Natural killer cell (primary cell): ENCODE data around the gene FGG. TPM values are rescaled to one million over a fixed set of nuclear protein-coding genes. Genes with fewer than 3 reads are reported as not detected.

Experiments
- ATAC-seq, 3 donors: fragments of 150-1000 bp in 2 of 3; fragments of 200-7000 bp in 1 of 3; cut with Tn5 transposase; 1 replicate in 1 of 3; 2 replicates in 2 of 3; pipeline ENCODE4 v1.10.0; 2021; ENCODE audit warnings: mild to moderate bottlenecking in 2 of 3, moderate library complexity in 2 of 3
- DNase-seq, 2 donors: peaks; one replicate each; pipeline versions ENCODE4 v3.0.0 to v3.0.0-alpha.2; 2013 to 2021; ENCODE audit warnings: mixed read lengths in 1 of 2
- H3K27ac ChIP-seq: one replicate; pipeline ENCODE4 v1.5.1; 2013; ENCODE audit warnings: mild to moderate bottlenecking, low read length
- H3K27me3 ChIP-seq: one replicate; pipeline ENCODE4 v1.6.1; 2013; ENCODE audit warnings: low read length; ENCODE audit not compliant: control insufficient read depth, insufficient read depth
- H3K36me3 ChIP-seq: one replicate; pipeline ENCODE4 v1.6.1; 2013; ENCODE audit warnings: low read length; ENCODE audit not compliant: control insufficient read depth, insufficient read depth
- H3K4me1 ChIP-seq: one replicate; pipeline ENCODE4 v1.6.1; 2013; ENCODE audit warnings: low read length; ENCODE audit not compliant: control insufficient read depth, insufficient read depth
- H3K4me3 ChIP-seq: one replicate; pipeline ENCODE4 v1.5.1; 2013; ENCODE audit warnings: low read length
- H3K9me3 ChIP-seq: one replicate; pipeline ENCODE4 v1.6.1; 2013; ENCODE audit warnings: low read length; ENCODE audit not compliant: control insufficient read depth, insufficient read depth
- H3K27ac Mint-ChIP-seq, 2 donors: one replicate each; pipeline ENCODE4 v1.8.0; 2022; ENCODE audit warnings: mild to moderate bottlenecking in 2 of 2, mixed read lengths in 2 of 2, moderate library complexity in 1 of 2
- H3K27me3 Mint-ChIP-seq, 2 donors: one replicate each; pipeline ENCODE4 v1.8.0; 2022; ENCODE audit warnings: low read depth in 2 of 2, mixed read lengths in 2 of 2
- H3K36me3 Mint-ChIP-seq: one replicate; pipeline ENCODE4 v1.8.0; 2022; ENCODE audit warnings: mixed read lengths
- H3K4me1 Mint-ChIP-seq, 2 donors: one replicate each; pipeline ENCODE4 v1.8.0; 2022; ENCODE audit warnings: mixed read lengths in 2 of 2
- H3K4me3 Mint-ChIP-seq: one replicate; pipeline ENCODE4 v1.8.0; 2022; ENCODE audit warnings: mild to moderate bottlenecking, moderate library complexity, mixed read lengths
- H3K9me3 Mint-ChIP-seq, 2 donors: one replicate each; pipeline ENCODE4 v1.8.0; 2022; ENCODE audit warnings: mixed read lengths in 2 of 2
- WGBS: methylation state at CpG from one replicate; pipeline ENCODE4 v1.1.7; 2013; ENCODE audit warnings: missing lambda C conversion rate; ENCODE audit not compliant: insufficient coverage; 5-methylcytosine and 5-hydroxymethylcytosine counted together
- intact Hi-C: fragments of 100-400 bp; cut with micrococcal nuclease; formaldehyde crosslinking; loops from one replicate; pipeline ENCODE4 v1.14.2; 2022
- total RNA-seq, 4 donors: library from RNA; stranded (reverse); fragments of 120-200 nt in 1 of 4; gene quantifications; one replicate each; pipeline versions ENCODE4 v1.2.3 to v1.2.4, GENCODE V29; 2013 to 2022
- TF ChIP-seq, protein P1 (sequence below): fragments of 200-600 bp; IDR thresholded peaks from one replicate; pipeline ENCODE4 v1.8.0; 2022; ENCODE audit warnings: antibody characterized with exemption

Gene FGG
- total RNA-seq, 3 donors from 2014 or later (not counting 1 experiment from before 2014, with no cell fraction given): not detected

DNA sequence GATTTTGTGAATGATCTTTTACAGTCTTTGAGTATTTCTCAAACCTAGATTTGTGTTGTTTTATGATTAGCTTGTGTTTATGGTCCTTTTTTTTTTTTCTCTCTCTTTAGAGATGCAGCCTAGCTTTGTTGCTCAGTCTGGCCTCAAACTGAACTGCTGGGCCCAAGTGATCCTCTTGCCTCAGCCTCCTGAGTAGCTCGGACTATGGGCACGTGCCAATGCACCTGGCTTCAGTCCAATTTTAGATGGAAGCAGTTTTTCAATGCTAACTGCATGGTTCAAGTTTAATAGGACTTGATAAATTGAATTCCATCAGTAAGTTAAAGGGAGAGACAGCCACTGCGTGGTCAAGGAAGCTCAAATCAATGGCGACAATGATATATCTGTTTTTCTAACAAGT is 3.8 kb upstream of the FGG start:
- intact Hi-C loops: no loop called here
- Histone ChIP-seq H3K36me3 (no peaks in the 10 kb centered on the region), H3K4me1 (peaks cover 3% of the 10 kb centered on the region), H3K27me3 (no peaks in the 10 kb centered on the region), H3K4me3 (no peak overlapping the region), H3K27ac (no peak overlapping the region), H3K9me3 (no peaks in the 10 kb centered on the region)
- Mint-ChIP-seq H3K36me3 (no peaks in the 10 kb centered on the region), H3K27ac (no peak overlapping the region), H3K4me1 (peaks cover 8 to 10% of the 10 kb centered on the region in 2 donors), H3K9me3 (no peaks in the 10 kb centered on the region), H3K27me3 (no peaks in the 10 kb centered on the region), H3K4me3 (no peak overlapping the region)
- DNase-seq (no peak), ATAC-seq (no peak)
- TF ChIP-seq, protein P1, sequence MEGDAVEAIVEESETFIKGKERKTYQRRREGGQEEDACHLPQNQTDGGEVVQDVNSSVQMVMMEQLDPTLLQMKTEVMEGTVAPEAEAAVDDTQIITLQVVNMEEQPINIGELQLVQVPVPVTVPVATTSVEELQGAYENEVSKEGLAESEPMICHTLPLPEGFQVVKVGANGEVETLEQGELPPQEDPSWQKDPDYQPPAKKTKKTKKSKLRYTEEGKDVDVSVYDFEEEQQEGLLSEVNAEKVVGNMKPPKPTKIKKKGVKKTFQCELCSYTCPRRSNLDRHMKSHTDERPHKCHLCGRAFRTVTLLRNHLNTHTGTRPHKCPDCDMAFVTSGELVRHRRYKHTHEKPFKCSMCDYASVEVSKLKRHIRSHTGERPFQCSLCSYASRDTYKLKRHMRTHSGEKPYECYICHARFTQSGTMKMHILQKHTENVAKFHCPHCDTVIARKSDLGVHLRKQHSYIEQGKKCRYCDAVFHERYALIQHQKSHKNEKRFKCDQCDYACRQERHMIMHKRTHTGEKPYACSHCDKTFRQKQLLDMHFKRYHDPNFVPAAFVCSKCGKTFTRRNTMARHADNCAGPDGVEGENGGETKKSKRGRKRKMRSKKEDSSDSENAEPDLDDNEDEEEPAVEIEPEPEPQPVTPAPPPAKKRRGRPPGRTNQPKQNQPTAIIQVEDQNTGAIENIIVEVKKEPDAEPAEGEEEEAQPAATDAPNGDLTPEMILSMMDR: no peak
- 70% methylated on average over 4 of the region's 4 CpGs for WGBS

DNA sequence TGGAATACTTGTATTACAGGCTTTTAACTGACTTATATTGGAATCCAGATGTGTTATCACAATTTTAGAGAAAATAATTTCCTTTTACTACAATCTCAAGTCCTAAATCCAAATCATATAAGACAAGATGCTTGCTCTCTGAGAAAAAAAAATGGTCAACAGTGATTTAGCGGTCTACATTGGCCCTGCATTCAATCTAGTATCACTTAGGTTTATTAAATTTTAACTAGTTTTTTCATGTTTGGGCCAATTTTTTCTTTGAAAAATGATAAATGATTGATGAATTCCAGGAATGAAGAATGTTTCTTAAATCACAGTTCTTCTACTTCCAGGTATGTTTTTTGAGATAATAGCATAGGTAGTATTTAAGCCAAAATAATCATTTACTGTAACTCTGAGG is 2.8 kb upstream of the FGG start:
- H3K4me1 Mint-ChIP-seq: peaks cover 8 to 10% of the 10 kb centered on the region in 2 donors
- no CpG with 5 or more reads among the region's 1 CpG for WGBS
- Histone ChIP-seq H3K27ac (no peak overlapping the region), H3K9me3 (no peaks in the 10 kb centered on the region), H3K4me1 (peaks cover 3% of the 10 kb centered on the region), H3K36me3 (no peaks in the 10 kb centered on the region), H3K4me3 (no peak overlapping the region), H3K27me3 (no peaks in the 10 kb centered on the region)
- ATAC-seq (no peak), DNase-seq (no peak)
- intact Hi-C loops: no loop called here
- H3K27me3 Mint-ChIP-seq: no peaks in the 10 kb centered on the region
- TF ChIP-seq, protein P1: no peak
- no peaks in the 10 kb centered on the region for H3K36me3 Mint-ChIP-seq
- H3K4me3 Mint-ChIP-seq: no peak overlapping the region
- H3K9me3 Mint-ChIP-seq: no peaks in the 10 kb centered on the region
- H3K27ac Mint-ChIP-seq: no peak overlapping the region

DNA sequence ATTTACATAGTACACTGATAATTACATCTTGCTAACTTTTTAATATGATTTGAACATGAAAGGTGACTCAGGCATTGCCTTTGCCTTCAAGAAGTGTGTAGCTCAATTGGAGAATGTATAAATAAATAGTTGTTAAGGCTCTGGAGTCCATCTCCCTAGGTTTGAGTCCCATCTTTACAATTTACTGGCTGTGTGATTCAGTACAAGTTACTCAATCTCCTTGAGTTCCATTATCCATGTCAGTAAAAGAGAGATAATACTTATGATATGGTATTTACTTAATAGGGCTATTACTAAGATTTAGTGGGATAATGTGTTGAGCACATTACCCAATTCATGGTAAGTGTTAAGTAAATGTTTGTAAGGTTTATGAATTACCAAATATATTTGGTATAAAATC is 1.9 kb upstream of the FGG start:
- Mint-ChIP-seq H3K4me3 (no peak overlapping the region), H3K27me3 (no peaks in the 10 kb centered on the region), H3K27ac (no peak overlapping the region), H3K9me3 (no peaks in the 10 kb centered on the region), H3K4me1 (peaks cover 8 to 10% of the 10 kb centered on the region in 2 donors), H3K36me3 (no peaks in the 10 kb centered on the region)
- Histone ChIP-seq H3K36me3 (no peaks in the 10 kb centered on the region), H3K4me1 (peaks cover 3% of the 10 kb centered on the region), H3K27me3 (no peaks in the 10 kb centered on the region), H3K27ac (no peak overlapping the region), H3K9me3 (no peaks in the 10 kb centered on the region), H3K4me3 (no peak overlapping the region)
- intact Hi-C loops: no loop called here
- DNase-seq (no peak), ATAC-seq (no peak)
- TF ChIP-seq, protein P1: no peak

DNA sequence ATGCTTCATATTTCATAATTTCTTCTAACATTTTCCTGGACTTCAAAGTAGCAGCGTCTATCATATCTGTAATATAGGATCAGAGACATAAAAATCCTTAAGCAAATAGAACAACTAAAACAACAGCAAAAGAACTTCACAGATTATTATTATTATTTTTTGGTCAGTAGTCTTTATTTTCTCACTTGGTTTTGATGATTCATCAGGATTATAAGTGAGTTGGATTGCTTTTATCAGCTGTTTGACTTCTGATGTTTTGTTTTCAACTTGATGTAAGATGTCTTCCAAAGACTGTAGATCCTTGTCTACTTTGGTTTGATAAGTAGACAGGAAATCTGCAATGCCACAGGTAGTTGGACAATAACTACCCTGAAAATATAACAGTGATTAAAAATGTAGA is 623 bp downstream of the FGG start:
- no peak for ATAC-seq
- DNase-seq: no peak
- intact Hi-C loops: no loop called here
- Histone ChIP-seq H3K9me3 (no peaks in the 10 kb centered on the region), H3K36me3 (no peaks in the 10 kb centered on the region), H3K4me3 (no peak overlapping the region), H3K4me1 (peaks cover 3% of the 10 kb centered on the region), H3K27me3 (no peaks in the 10 kb centered on the region), H3K27ac (no peak overlapping the region)
- Mint-ChIP-seq H3K27ac (no peak overlapping the region), H3K27me3 (peaks cover 7 to 14% of the 10 kb centered on the region in 2 donors), H3K36me3 (no peaks in the 10 kb centered on the region), H3K4me3 (no peak overlapping the region), H3K4me1 (peaks cover 7 to 8% of the 10 kb centered on the region in 2 donors), H3K9me3 (no peaks in the 10 kb centered on the region)
- no CpG with 5 or more reads among the region's 1 CpG for WGBS
- TF ChIP-seq, protein P1: no peak
